HuH-7 (cell line): ENCODE measurements around the gene AMMECR1L.
"Not testable (repeated sequence)": the region's sequence is repeated elsewhere in the genome, so short reads cannot be mapped to it uniquely, and the experiment has no call there.

Experiments used
- DNase-seq: peaks from one replicate; pipeline ENCODE4 v3.0.0; 2011; ENCODE audit warnings: low spot score

The AMMECR1L gene

GRCh38 chr2:127887082-127887775 lies 1.5 kb upstream of the AMMECR1L start:
- DNase-seq: no peak

GRCh38 chr2:127886593-127886935 lies 808 bp upstream of the AMMECR1L start:
- not testable (repeated sequence) for DNase-seq

- DNase-seq: peak; percentile 27
These were observed 655 bp downstream of the AMMECR1L start for GRCh38 chr2:127884861-127885740.

- DNase-seq: no peak
These were observed 1.3 kb downstream of the AMMECR1L start for GRCh38 chr2:127884436-127884835.

GRCh38 chr2:127879899-127880298 lies 5.9 kb downstream of the AMMECR1L start:
- no peak for DNase-seq

GRCh38 chr2:127877626-127878025 lies 8.1 kb downstream of the AMMECR1L start:
- no peak for DNase-seq

- no peak for DNase-seq
These were observed 8.6 kb downstream of the AMMECR1L start for GRCh38 chr2:127877136-127877535.

GRCh38 chr2:127874378-127875269 lies 11.1 kb downstream of the AMMECR1L start:
- DNase-seq: no peak

- DNase-seq: no peak
These were observed 12.0 kb downstream of the AMMECR1L start for GRCh38 chr2:127873707-127874303.

GRCh38 chr2:127872354-127872753 lies 13.4 kb downstream of the AMMECR1L start:
- no peak for DNase-seq

- DNase-seq: no peak
These were observed 19.8 kb downstream of the AMMECR1L start for GRCh38 chr2:127865926-127866325.

GRCh38 chr2:127864877-127865276 lies 20.9 kb downstream of the AMMECR1L start:
- no peak for DNase-seq

- no peak for DNase-seq
These were observed 23.5 kb downstream of the AMMECR1L start for GRCh38 chr2:127862228-127862627.

GRCh38 chr2:127860130-127860529 lies 25.6 kb downstream of the AMMECR1L start:
- no peak for DNase-seq

GRCh38 chr2:127859712-127860085 lies 26.1 kb downstream of the AMMECR1L start:
- DNase-seq: peak; percentile 26

- no peak for DNase-seq
These were observed 28.4 kb downstream of the AMMECR1L start for GRCh38 chr2:127857265-127857808.

- no peak for DNase-seq
These were observed 32.1 kb downstream of the AMMECR1L start for GRCh38 chr2:127853671-127854070.

- no peak for DNase-seq
These were observed 33.4 kb downstream of the AMMECR1L start for GRCh38 chr2:127852388-127852787.

GRCh38 chr2:127847931-127848330 lies 37.8 kb downstream of the AMMECR1L start:
- no peak for DNase-seq

GRCh38 chr2:127844973-127845372 lies 40.8 kb downstream of the AMMECR1L start:
- no peak for DNase-seq

- DNase-seq: no peak
These were observed 42.1 kb downstream of the AMMECR1L start for GRCh38 chr2:127843677-127844076.
